ENCODE results near the gene DCUN1D4. TPM values are rescaled to one million over a fixed set of nuclear protein-coding genes. Genes with fewer than 3 reads are reported as not detected.
A peak's percentile ranks its signal among the peaks of the same experiment; 100 is the strongest.

Gene DCUN1D4
- total RNA-seq, 1 donor from 2014 or later, result 29.5 TPM

- Histone ChIP-seq H3K27ac (peak overlapping the region; percentile 94 to 98), H3K36me3 (no peaks in the 10 kb centered on the region), H3K9me3 (no peaks in the 10 kb centered on the region), H3K27me3 (no peaks in the 10 kb centered on the region), H3K4me1 (peaks cover 0 to 7% of the 10 kb centered on the region in 2 donors), H3K4me3 (peak overlapping the region; percentile 74 to 95)
- no peak for TF ChIP-seq CTCF (IDR thresholded peaks at IDR 0.05)
- DNase-seq (ENCODE audit: low spot score in 2 of 2), result peak; percentile 36 to 88
- intact Hi-C loops (cut with DNase I), result loop anchor here (2.0 to 10.0 kb wide), 6 partner anchors 51 to 1523 kb away; partner anchors contain the start of genes RASL11B, SCFD2, SGCB and SPATA18
Measured at GRCh38 chr4:51843309-51844152, 578 bp downstream of the DCUN1D4 start.

GRCh38 chr4:51844153-51845054 is 1.5 kb downstream of the DCUN1D4 start:
- H3K9me3 ChIP-seq, result no peaks in the 10 kb centered on the region
- peak overlapping the region; percentile 74 to 95 for H3K4me3 ChIP-seq
- intact Hi-C loops (cut with DNase I), result loop anchor here (5.0 to 10.0 kb wide), 5 partner anchors 50 to 1018 kb away; partner anchors contain the start of genes RASL11B, SGCB and SPATA18
- no peaks in the 10 kb centered on the region for H3K36me3 ChIP-seq
- DNase-seq (ENCODE audit: low spot score in 2 of 2), result peak; percentile 83 to 97
- H3K27ac ChIP-seq, result peak overlapping the region; percentile 94 to 98
- peaks cover 0 to 7% of the 10 kb centered on the region in 2 donors for H3K4me1 ChIP-seq
- TF ChIP-seq CTCF (IDR thresholded peaks at IDR 0.05), result no peak
- no peaks in the 10 kb centered on the region for H3K27me3 ChIP-seq

- Histone ChIP-seq H3K27ac (peak overlapping the region; percentile 94 to 98), H3K27me3 (no peaks in the 10 kb centered on the region), H3K9me3 (no peaks in the 10 kb centered on the region), H3K36me3 (no peaks in the 10 kb centered on the region), H3K4me1 (peaks cover 0 to 7% of the 10 kb centered on the region in 2 donors), H3K4me3 (peak overlapping the region; percentile 74 to 95)
- DNase-seq (ENCODE audit: low spot score in 2 of 2), result no peak
- no peak for TF ChIP-seq CTCF (IDR thresholded peaks at IDR 0.05)
- intact Hi-C loops (cut with DNase I), result loop anchor here (10.0 kb wide), 1 partner anchor 50 kb away; no protein-coding TSS in a partner anchor
Measured at GRCh38 chr4:51845055-51845426, 2.1 kb downstream of the DCUN1D4 start.

GRCh38 chr4:51845711-51846110 is 2.8 kb downstream of the DCUN1D4 start:
- Histone ChIP-seq H3K27me3 (no peaks in the 10 kb centered on the region), H3K4me3 (no peak overlapping the region), H3K4me1 (peaks cover 0 to 7% of the 10 kb centered on the region in 2 donors), H3K27ac (no peak overlapping the region), H3K36me3 (no peaks in the 10 kb centered on the region), H3K9me3 (no peaks in the 10 kb centered on the region)
- intact Hi-C loops (cut with DNase I), result loop anchor here (10.0 kb wide), 1 partner anchor 49 kb away; no protein-coding TSS in a partner anchor
- no peak for TF ChIP-seq CTCF (IDR thresholded peaks at IDR 0.05)
- DNase-seq (ENCODE audit: low spot score in 2 of 2), result no peak

- DNase-seq (ENCODE audit: low spot score in 2 of 2), result no peak
- H3K4me3 ChIP-seq, result no peak overlapping the region
- H3K27me3 ChIP-seq, result no peaks in the 10 kb centered on the region
- H3K9me3 ChIP-seq, result no peaks in the 10 kb centered on the region
- no peak for TF ChIP-seq CTCF (IDR thresholded peaks at IDR 0.05)
- H3K27ac ChIP-seq, result no peak overlapping the region
- no peaks in the 10 kb centered on the region for H3K36me3 ChIP-seq
- intact Hi-C loops (cut with DNase I), result loop anchor here (10.0 kb wide), 1 partner anchor 45 kb away; no protein-coding TSS in a partner anchor
- peaks cover 0 to 12% of the 10 kb centered on the region in 2 donors for H3K4me1 ChIP-seq
Measured at GRCh38 chr4:51849430-51849829, 6.5 kb downstream of the DCUN1D4 start.

All from ascending aorta (tissue), 2 donors.